G401 (cell line): ENCODE results near the gene CNTN5. TPM values are rescaled to one million over a fixed set of nuclear protein-coding genes. Genes with fewer than 3 reads are reported as not detected.

Experiments used
- DNase-seq: peaks from one replicate; pipeline ENCODE4 v3.0.0-alpha.2; 2015; ENCODE audit warnings: low spot score
- in situ Hi-C: cut with HindIII; loops from 2 replicates; pipeline ENCODE4 v1.10.0; 2016; ENCODE audit warnings: low sequenced_read_pairs, mixed read lengths
- total RNA-seq: library from RNA; depleted of rRNA; stranded (reverse); fragments of >200 nt; shearing (Covaris generic); gene quantifications from 2 replicates; pipeline ENCODE4 v1.2.3, GENCODE V29; 2014

Gene CNTN5
- total RNA-seq, 1 experiment from 2014 or later = not detected

- in situ Hi-C loops = no loop called here
These were observed 411.9 kb downstream of the CNTN5 start for GRCh38 chr11:99432677-99433076.

GRCh38 chr11:99443276-99443675 is 422.5 kb downstream of the CNTN5 start:
- in situ Hi-C loops = no loop called here
- no peak for DNase-seq

More at GRCh38 chr11:99432677-99433076, 411.9 kb downstream of the CNTN5 start:
- DNase-seq = no peak

DNA sequence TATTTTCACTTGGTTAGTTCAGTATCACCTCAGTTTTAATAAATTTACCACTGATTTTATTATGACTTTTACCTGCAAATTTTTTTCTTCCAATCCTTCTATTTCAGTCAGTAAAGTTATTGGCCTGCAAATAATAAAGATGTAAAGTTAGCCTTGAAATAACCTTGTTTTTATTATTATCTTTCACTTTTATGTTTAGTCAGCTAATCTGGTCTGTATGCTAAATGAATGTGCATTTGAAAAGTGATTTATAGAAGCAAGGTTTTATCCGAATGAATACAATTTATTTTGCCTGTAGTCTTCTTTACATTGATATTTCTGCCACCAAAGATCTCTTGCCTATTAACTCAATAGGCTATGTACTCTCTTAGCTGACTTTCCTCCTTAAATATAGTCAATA is 425.7 kb downstream of the CNTN5 start:
- in situ Hi-C loops = no loop called here
- DNase-seq = no peak

DNA sequence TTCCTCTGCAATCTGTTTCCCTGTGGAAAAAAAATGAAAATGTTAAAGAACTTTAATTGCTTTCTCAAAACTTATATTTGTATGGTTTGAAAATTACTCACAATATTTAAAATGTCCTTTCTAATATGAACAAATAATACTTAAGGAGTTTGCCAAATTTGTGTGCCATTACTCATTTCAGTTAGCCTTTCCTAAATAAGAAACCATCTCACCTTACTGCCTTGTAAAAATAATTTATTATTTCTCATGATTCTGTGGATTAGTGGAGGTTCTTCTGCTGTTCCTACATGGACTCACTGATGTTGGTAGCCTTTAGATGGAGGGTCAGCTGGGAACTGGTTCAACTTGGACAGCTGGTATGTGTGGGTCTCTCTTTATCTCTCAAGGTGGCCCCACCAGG is 428.6 kb downstream of the CNTN5 start:
- in situ Hi-C loops = no loop called here
- DNase-seq = no peak

- in situ Hi-C loops = no loop called here
These were observed 431.3 kb downstream of the CNTN5 start for GRCh38 chr11:99452075-99452474.

DNA sequence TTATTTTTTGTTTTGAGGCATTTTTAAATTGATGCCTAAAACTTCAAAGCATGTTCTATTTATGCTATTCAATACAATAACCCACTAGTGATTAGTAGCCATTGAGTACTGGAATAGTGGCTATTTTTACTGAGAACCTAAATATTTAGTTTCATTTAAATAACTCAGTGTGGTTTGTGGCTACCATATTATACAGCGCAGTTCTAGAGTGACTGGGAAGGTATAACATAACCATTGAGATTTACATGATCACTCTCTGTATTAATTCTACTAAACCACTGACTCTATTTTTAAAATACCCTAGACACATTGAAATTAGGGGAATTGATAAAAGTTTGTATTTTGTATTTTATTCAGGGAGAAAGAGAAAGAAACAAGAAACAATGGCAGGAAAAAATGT is 441.2 kb downstream of the CNTN5 start:
- in situ Hi-C loops = no loop called here
- no peak for DNase-seq

More at GRCh38 chr11:99452075-99452474, 431.3 kb downstream of the CNTN5 start:
- DNase-seq = no peak

DNA sequence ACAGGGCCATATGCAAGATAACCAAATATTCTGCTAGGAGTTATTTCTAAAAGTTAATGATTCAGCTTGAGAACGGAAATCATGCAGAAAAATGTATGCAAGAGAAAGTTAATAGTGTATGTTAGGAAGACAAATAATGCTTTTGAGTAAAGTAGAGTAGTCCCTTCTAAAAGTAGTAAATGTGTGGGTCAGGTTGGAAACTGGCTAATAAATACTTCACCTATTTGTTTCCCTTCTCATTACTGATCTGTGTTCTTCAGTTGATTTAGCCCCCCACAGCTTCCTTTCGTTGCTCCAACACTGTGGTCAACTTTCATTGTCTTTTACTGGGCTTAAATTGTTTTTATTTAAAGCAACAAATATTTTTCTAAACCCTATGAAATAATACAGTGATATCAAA is 444.2 kb downstream of the CNTN5 start:
- in situ Hi-C loops = no loop called here
- DNase-seq = no peak

GRCh38 chr11:99489581-99489980 is 468.8 kb downstream of the CNTN5 start:
- in situ Hi-C loops = no loop called here

DNA sequence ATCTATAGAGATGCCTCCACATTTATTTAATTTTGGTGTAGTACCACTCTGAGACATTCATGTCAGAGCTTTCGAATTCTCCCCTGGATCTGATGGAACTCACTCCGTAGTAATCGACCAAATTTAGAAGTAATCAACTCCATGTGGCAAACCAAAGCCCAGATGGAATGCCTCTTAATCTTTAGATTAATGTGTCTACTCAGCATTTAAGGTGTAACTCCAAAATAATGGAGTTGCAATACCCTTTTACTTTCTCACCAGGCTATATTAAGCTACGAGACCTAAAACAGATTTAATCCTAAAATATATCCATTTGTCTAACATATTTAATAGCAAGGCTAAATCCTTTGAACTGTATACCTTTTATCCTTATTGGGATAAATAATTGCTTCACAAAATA is 473.3 kb downstream of the CNTN5 start:
- no peak for DNase-seq
- in situ Hi-C loops = no loop called here

More at GRCh38 chr11:99489581-99489980, 468.8 kb downstream of the CNTN5 start:
- no peak for DNase-seq

DNA sequence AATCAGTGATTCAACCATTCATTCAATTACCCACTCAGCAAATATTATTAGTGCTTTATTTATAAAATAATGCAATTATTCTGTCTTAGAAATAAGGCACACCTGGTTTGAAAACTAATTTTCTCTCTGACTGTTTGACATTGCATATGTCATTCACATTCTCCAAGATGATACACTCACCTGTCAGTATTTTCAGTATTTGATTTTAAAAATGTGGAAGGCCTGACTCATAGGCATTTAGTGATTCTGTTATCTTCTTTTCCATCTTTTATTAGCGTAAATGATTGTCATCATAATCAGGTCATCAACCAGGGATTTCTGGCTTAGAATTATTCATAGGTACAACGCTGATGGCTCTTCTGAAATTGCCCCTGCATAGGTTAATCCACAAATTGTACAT is 480.9 kb downstream of the CNTN5 start:
- in situ Hi-C loops = no loop called here
- DNase-seq = no peak

DNA sequence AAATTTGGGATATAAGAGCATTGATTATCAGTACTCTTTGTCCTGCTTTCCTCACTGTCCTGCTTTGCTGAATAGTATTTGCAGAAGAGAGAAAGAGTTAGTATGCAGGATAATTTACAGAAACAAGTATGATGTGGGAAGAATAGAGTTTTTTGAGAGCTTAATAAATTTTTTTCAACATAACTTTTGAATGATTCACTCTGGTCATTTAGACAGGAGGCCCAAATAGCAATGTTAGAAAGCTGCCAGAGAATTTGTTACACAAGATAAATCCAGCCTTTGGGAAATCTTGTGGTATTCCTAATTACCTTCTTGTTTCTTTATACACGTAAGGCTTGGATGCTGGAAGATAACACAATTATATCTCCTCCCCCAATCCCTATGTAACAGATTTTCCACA is 484.6 kb downstream of the CNTN5 start:
- no peak for DNase-seq
- in situ Hi-C loops = no loop called here

GRCh38 chr11:99505831-99506230 is 485.1 kb downstream of the CNTN5 start:
- in situ Hi-C loops = no loop called here
- DNase-seq = no peak

DNA sequence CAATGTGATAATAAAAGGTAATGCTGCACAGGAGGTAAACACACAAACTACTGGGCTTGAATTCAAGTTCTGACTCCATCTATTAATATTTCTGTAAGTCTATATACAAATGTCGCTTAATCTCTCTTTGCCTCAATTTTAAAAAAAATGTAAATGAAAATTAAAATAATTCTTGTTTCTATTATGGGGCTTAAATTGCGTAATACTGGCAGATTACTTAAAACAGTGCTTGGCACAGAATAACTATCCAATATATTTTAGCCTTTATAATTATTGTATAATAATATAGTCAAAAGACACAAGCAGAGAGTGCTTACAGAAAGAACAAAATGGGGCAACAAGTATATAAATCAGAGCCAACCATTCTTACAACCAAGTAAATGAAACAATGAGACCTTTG is 489.1 kb downstream of the CNTN5 start:
- in situ Hi-C loops = no loop called here
- DNase-seq = no peak

DNA sequence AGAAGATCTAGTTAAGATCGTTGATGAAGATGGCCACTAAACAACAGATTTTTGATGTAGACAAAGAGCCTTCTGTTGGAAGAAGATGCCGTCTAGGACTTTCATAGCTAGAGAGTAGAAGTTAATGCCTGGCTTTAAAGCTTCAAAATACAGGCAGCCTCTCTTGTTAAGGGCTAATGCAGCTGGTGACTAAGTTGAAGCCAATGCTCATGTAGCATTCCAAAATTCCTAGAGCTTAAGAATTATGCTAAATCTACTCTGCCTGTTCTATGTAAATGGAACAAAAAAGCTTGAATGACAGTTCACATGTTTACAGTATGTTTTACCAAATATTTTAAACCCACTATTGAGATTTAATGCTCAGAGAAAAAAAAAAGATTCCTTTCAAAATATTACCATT is 492.6 kb downstream of the CNTN5 start:
- in situ Hi-C loops = no loop called here
- DNase-seq = no peak

GRCh38 chr11:99519095-99519494 is 498.3 kb downstream of the CNTN5 start:
- in situ Hi-C loops = no loop called here
- DNase-seq = no peak

DNA sequence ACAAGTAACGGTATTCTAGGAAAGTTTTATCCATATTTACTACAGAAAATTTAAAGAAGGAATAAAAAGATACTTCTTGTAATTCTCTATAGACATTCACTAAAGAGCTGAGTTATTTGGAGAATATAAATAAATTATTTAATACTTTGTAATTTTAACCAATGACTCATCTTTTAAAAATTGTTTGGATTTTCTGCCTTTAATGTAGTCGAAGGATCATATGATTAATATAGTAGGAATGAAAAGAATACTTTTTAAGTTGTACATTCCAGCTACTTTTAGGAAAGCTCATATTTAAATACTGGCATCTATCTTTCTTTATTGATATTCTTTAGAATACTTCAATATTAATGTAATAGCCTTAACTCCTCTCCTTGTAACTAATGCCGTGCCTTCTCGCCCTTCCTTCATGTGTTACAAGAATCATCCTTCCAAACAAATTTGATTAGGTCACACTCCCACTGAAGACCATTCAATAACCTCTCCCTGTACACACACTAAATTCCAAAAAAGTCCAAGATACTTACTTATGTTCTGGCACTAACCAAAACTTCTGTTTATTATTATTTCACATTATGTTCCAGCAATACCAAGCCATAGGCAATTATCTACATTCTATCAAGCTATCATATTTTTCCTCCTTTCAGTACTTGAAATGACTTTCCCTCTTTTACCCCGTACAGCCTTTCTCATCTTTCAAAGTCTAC is 501.9 kb downstream of the CNTN5 start:
- no peak for DNase-seq
- in situ Hi-C loops = no loop called here

DNA sequence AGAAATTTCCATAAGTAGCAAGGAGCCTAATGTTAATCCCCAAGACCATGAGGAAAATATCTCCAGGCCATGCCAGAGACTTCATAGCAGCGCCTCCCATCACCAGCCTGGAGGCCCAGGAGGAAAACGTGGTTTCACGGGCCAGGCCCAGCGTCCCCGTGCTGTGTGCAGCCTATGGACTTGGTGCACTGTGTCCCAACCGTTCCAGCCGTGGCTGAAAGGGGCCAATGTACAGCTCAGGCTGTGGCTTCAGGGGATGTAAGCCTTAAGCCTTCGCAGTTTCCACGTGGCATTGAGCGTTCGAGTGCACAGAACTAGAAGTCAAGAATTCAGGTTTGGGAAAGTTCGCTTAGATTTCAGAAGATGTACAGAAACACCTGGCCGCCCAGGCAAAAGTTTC is 510.7 kb downstream of the CNTN5 start:
- in situ Hi-C loops = no loop called here
- no peak for DNase-seq

- in situ Hi-C loops = no loop called here
- DNase-seq = no peak
These were observed 514.1 kb downstream of the CNTN5 start for GRCh38 chr11:99534812-99535211.

DNA sequence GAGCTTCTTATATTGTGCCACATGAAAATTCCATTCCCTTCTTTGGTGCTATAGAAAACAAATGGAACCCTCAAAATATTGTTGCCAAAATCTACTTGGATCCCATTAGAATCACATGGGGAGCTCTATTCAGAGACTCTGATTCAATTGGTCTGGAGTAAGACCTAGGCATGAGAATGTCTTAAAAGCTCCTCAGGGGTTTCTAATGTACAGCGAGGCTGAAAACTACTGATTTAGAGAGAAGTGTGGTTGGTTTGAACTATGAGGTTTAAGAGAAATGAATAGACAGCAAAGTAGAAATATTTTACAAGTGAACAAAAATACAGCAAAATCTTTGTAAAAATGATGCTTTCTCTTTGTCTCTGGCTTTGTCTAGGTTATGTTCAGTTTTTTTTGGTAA is 514.7 kb downstream of the CNTN5 start:
- in situ Hi-C loops = no loop called here
- DNase-seq = no peak

DNA sequence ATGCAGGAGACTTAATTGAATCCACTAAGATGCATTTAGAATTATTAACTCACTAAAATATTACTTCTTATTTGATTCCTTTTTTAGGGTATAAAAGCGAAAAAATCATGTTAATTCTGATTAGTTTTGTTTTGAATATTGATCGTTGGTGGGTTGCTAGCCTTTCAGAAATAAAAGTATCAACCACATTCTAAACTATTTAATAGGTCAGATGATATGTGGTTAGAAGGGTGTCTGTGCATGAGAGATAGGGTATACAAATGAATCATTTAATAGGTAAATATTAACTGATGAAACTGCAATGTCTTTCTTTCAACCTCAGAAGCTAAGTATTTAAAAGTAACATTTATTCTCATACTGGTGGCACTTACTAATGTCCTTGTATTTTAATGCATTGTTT is 515.1 kb downstream of the CNTN5 start:
- in situ Hi-C loops = no loop called here
- DNase-seq = no peak

- no peak for DNase-seq
- in situ Hi-C loops = no loop called here
These were observed 516.9 kb downstream of the CNTN5 start for GRCh38 chr11:99537681-99538080.
